HG03103 (cell line): Measurements from ENCODE around the gene TFPT.
"Not testable (repeated sequence)": the region's sequence is repeated elsewhere in the genome, so short reads cannot be mapped to it uniquely, and the experiment has no call there.

Source experiments
- ATAC-seq: cut with Tn5 transposase; IDR thresholded peaks from one replicate; pipeline ENCODE4 v1.9.1; 2021; ENCODE audit warnings: low read depth; ENCODE audit not compliant: unreplicated experiment

The TFPT gene

DNA sequence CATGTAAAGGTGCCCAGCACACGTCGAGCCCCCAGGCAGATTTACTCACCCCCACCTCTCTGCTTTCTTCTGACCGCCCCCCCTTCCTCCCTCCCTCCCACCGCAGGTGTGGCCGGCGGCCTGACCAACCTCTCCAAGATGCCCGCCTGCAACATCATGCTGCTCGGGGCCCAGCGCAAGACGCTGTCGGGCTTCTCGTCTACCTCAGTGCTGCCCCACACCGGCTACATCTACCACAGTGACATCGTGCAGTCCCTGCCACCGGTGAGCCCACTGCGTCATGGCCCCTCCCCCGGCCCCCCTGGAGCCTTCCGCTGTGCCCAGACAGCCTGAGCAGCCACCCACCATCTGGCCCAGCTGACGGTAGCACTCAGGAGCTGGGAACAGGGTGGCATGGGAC, 8.9 kb upstream of the TFPT start:
- no peak for ATAC-seq

DNA sequence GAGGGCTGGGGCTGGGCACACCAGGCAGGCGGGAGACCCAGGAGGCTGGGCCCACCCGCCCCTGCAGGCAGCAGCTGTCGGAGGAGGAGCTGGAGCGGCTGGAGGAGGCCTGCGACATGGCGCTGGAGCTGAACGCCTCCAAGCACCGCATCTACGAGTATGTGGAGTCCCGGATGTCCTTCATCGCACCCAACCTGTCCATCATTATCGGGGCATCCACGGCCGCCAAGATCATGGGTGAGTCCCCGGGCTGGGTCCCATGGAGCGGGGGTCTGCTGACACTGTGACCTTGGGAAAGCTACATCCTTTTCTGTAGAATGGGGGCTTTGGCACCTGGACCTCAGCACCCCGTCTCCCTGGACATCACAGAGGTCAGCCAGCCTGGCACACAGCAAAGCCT, 8.2 kb upstream of the TFPT start:
- no peak for ATAC-seq

DNA sequence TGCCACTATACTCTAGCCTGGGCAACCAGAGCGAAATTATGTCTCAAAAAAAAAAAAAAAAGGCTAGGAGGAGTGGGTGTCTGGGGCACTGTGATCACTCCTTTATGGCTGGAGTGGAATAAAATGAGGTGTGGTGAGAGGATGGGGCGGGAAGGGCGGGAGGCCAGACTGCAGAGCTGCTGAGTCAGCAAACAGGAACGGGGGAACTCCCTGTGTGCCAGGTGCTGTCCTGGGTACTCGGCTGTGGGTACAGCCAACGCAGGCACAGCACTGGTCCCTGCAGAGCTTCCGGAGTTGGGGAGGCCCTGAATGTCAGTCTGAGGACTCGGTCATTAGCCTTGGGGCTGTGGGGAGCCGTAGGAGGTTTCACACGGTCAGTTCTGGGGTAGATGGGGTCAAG, 5.8 kb upstream of the TFPT start:
- no peak for ATAC-seq

DNA sequence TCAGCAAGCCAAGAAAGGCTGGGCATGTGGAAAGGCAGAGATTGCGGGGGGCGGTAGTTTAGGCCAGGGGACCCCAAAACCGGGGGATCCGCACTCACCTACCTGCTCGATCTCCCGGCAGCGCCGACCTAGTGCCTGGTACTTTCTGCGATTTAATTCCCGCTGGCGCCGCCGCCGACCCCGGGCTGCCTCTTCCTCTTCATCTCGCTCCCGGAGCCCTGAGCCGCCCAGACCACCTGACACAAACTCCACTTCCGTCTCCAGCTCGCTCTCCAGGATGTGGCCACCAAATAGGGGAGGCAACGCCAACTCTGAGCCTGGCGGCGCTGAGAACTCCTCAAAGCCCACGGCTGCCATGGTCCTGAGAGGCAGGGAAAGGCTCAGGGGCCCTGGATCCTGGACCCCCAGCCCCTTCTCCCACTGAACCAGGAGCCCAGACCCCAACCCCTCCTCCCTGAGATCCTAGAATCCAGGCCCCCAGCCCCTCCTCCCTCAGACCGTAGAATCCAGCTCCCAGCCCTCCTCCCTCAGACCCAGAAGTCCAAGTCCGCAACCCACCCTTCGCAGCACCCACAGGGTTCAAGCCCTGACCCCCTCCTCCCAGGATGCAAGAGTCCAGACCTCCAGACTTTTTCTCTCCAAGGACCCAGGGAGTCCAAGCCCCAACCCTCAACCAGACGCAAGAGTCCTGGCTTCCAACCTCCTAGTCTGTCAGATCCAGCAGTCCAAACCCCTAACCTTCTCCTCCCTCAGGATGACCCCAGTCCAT, 933 bp downstream of the TFPT start:
- ATAC-seq = no peak

DNA sequence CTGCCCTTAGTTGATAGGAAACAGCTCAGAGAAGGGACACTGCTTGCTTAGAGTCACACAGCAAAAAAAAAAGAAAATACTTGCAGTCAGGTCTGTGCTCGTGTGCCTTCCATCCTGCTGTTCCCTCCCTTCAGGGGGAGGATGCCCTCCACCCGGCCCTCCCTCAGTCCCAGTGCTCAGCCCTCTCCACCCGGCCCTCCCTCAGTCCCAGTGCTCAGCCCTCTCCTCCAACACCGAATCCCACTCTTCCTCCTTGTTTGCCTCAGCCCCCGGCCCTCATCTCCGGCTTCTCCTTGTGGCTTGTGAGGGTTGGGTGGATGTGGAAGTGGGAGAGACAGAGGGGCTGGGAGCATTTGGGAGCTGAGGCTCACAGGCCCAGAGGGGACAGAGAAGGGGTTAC, 5.8 kb downstream of the TFPT start:
- no peak for ATAC-seq

DNA sequence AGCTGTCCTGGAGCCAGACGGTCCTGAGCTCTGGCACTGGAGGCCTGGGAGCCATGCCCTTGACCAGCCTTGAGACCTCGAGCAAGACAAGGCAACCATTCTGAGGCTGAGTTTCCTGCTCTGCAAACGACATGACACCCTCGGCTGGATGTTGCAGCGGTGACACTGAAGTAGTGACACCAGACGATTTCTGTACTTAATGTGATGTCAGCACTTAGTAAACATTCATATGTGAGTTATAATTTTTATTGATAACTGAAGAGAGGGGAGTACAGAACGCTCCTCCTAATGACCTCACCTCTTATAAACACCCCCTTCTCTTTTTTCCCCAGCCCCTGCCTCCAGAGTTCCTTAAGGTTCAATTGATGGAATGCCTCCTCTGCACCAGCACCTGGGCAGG, 7.0 kb downstream of the TFPT start:
- ATAC-seq = no peak

DNA sequence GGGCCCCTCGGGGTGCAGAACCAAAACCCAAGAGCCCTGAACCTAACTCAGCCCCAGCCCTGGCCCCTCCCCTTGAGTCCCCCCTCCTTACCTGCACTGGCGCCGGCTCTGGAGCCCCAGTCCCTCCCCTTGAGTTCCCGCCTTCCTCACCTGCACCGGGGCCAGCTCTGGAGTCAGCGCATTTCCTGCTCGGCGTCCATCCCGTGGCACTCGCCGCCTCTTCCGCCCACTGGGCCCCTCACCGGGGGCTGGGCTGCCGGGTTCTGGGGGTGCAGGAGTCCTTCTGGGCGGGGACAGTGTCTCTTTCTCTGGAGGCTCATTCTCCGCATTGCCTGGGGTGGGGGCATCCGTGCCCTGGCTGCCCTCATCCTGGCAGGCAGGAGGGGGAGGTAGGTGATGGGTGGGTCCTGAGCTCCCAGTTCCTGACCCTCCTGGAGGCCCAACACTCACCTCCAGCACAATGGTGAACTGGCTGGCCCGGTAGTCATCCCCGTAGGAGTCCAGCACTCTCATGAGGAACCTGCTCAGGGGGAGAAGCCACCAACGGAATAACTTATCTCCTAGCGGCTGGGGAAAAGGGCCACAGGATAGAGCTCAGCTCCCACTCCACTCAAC, 7.5 kb downstream of the TFPT start:
- ATAC-seq = no peak

DNA sequence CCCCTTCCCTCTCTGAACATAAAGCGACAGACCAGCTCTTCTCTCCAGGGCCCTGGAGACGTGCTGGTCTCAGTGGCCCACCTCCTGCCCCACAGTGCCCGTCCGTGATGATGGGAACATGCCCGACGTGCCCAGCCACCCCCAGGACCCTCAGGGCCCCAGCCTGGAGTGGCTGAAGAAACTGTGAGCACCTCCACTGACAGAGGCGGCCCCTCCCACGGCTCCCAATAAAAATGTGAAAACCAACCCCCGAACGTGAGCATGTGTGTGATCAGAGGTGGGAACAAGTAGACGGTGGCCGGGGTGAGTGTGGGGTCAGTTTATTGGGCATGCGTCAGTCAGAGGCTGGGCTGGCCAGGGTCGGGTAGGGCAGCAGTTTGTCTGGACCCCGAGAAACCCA, 8.7 kb downstream of the TFPT start:
- no peak for ATAC-seq

DNA sequence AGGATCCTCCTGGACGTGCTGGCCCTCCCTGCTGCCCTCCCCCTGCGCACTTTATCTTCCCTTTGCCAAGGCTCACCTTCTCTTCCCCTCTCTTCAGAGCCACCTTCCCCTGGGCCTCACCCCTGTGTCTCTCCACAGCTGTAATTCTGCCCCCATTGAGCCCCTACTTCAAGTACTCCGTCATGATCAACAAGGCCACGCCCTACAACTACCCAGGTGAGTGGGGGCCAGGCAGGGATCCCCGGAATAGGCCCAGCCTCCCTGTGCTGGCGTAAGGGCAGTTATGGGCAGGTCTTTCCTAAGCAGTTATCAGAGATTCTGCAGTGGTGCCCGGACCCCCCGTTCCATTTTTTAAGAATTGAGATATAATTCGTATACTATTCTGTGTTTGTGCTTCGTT, 9.7 kb downstream of the TFPT start:
- ATAC-seq = no peak

DNA sequence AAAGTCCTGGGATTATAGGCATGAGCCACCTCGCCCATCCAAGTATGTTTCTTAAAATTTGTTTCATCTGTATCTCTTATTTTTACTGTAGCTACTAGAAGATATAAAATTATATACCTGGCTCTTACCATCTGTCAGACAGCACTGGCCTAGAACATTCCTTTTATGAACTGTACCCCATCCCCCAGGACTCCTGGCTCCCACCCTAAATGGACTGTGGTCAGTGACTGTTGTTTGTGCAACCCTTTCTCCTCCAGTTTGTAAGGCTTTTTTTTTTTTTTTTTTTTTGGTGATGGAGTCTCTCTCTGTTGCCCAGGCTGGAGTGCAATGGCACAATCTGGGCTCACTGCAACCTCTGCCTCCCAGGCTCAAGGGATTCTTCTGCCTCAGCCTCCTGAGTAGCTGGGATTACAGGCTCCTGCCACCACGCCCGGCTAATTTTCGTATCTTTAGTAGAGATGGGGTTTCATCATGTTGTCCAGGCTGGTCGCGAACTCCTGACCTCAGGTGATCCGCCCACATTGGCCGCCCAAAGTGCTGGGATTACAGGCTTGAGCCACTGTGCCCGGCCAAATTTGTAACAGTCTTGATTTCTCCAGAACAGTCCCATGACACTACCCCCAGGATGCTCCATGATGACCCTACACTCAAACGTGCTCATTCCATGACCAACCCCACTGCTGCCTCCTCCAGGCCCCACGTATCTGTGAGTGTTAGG, 10.3 kb downstream of the TFPT start:
- no peak for ATAC-seq

DNA sequence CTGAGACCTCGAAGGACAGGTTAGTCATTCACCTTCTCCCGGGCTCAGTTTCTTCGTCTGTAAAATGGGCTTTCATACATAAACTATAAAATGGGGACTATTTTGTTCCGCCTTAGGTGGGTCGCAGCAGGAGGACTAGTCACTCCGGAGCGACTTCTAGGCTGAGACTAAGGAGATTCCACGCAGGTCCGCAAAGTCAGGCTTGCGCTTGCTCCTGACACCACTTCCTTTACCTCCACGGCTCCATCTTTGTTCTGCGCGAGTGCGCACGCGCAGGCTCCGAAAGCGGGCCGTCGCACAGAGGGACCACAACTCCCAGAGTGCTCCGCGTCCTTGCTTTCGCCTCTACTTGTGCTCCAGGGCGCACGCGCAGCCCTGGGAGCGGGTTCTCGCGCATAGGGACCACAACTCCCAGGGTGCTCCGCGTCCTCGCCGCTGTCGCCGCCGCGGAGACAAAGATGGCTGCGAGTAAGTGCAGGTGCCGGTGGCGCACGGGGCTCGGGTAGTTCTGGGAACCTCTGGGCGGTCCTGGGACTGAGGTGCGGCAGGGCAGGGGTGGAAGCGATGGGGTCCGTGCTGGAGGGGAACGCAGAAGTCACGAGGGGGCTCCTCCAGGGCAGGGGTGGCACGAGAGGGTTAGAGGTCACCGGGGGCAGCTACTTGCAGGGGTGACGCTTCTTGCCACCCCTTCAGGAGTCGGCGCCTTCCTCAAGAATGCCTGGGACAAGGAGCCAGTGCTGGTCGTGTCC, 12.9 kb downstream of the TFPT start, which contains the start of gene NDUFA3:
TSS of gene NDUFA3 (plus strand) at position 435 of the 749 bp plus-strand sequence. CDS start at position 459, 24 bp downstream.
- peak; percentile 91 for ATAC-seq

DNA sequence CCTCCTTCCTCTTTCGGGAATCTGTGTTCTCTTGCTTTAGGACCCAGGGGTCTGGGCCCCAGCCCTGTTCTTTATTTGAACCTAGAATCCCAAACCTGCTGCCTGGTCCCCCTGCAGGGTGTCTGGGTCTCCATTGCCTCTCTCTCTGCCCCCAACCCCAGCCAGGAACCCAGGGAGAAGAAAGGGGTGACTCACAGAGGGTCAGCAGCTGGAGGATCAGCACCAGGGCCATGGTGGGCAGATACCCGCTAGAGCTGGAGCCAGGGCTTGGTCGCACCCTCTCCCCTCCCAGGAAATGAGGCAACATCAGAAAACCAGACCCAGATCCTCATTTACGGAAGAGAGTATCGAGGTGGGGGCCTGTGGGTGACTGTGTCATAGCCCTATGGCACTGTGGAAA, 14.9 kb downstream of the TFPT start, which contains the start of gene OSCAR:
TSS of gene OSCAR (minus strand) at position 243 of the 400 bp plus-strand sequence. CDS start at position 232, 11 bp downstream.
- ATAC-seq = no peak

DNA sequence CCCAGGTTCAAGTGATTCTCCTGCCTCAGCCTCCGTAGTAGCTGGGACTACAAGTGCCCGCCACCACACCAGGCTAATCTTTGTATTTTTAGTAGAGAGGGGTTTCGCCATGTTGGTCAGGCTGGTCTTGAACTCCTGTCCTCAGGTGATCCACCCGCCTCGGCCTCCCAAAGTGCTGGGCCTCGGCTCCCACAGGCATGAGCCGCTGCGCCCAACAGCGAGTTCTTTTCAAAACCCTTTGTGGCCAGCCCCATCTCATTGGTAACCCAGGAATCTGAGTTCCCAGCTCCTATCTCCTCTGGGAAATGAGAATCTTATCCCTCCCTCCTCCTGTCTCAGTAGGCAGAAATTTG, 15.6 kb downstream of the TFPT start:
- ATAC-seq = not testable (repeated sequence)

DNA sequence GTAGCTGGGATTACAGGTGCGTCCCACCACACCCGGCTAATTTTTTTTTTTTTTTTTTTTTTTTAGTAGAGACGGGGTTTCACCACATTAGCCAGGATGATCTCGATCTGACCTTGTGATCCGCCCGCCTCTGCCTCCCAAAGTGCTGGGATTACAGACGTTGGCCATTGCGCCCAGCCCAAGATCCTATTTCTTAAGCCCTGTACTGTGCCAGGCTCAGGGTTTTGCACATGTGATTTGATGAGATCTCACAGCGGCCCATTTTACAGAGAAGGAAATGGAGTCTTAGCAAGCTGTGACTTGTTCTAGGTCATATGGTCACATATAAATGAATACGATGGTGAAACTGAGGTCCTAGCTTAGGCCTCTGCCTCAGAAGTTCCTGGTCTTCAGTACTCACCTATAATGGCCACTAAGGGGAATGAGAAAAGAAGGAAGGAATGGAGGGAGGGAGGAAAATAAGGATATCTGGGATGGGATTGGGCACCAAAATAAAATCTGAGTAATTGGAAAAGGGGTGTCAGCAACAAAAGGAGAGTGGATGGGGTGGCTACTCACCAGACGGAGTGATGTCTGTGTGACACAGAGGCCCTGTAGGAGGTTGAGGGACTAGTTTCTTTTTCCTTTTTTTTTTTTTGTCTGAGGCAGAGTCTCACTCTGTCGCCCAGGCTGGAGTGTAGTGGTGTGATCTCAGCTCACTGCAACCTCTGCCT, 16.1 kb downstream of the TFPT start:
- ATAC-seq = no peak

DNA sequence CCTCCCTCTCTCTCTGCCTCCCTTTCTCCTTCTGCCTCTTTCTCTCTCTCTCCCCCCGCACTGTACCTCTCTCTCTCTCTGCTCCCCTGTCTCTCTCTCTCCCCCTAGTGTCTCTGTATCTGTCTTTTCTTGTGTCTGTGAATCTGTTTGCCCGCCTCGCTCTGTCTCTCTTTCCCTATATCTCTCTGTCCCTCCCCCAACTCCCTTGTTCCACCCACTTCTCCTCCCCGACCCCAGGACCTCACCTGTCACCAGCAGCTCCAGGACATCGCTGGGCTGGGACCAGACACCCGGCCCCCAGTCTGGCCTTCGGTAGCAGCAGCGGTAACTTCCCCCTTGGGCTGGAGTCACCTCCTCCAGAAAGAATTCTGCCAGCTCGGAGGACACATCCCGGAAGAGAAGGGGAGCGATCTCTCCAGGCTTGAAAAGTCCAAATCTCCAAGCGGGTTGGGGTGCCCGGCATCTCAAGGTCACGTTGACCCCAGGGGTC, 18.8 kb downstream of the TFPT start:
- no peak for ATAC-seq

DNA sequence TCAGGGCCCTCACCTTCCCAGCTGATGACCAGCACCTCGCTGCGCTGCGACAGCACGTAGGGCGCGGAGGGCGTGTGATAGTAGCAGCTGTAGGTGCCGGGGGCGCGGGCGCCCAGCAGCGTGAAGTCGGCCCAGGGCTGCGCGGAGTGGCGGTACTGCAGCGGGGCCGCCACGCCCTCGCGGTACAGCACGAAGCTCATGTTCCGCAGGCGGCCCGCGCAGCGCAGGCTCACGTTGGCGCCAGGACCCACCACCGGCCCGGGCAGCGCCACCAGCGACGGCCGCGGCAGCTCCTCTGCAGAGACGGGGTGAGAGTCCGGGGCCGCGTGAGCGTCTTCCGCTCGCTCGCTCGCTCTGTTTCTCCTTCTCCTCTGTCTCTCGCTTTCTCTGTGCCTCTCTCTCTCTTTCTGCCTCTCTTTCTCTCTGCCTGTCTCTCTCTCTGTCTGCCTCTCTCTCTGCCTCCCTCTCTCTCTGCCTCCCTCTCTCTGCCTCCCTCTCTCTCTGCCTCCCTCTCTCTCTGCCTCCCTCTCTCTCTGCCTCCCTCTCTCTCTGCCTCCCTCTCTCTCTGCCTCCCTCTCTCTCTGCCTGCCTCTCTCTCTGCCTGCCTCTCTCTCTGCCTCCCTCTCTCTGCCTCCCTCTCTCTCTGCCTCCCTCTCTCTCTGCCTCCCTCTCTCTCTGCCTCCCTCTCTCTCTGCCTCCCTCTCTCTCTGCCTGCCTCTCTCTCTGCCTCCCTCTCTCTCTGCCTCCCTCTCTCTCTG, 19.4 kb downstream of the TFPT start:
- ATAC-seq = not testable (repeated sequence)

DNA sequence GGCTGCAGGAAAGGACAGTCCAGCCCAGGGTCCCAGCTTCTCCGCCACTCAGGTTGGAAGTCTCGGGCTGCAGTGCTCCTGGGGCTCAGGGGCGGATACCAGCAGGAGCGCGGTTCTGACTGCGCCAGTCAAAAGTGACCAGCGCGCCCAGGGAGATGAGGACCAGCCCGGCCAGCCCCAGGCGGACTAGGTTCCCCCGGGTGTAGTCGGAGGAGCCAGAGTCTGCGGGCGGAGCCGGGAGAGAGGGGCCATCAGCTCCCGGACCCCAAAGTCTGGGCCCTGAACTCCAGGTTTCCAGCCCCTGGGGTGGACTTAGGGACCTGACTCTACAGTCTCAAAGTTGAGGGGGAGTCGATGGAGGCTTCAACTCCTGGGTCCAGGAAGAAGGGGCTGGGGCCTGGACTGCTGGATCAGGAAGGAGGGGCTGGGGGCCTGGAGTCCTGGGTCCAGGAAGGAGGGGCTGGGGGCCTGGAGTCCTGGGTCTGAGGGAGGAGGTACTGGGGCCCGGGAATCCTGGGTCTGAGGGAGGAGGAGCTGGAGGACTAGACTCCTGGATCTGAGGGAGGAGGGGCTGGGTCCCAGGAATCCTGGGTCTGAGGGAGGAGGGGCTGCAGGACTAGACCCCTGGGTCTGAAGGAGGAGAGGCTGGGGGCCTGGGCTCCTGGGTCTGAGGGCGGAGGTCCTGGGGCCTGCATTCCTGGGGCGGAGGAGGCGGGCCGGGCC, 20.2 kb downstream of the TFPT start:
- no peak for ATAC-seq

DNA sequence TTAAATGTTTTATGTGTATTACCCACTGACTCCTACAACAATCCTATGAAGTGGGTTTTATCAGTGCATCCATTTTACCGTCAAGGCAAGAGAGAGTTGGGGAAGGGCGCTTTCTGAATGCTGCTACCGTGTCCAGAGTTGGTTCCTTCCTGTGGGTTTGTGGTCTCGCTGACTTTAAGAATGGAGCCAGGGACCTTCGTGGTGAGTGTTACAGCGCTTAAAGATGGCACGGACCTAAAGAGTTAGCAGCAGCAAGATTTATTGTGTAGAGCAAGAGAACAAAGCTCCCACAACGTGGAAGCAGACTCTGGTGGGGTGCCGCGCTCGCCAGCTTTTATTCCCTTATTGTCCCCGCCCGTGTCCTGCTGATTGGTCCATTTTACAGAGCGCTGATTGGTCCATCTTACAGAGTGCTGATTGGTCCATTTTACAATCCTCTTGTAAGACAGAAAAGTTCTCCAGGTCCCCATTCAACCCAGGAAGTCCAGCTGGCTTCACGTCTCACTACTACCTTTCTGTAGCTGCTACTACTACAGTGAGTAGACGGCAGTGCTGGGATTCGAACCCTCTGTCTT, 20.9 kb downstream of the TFPT start:
- ATAC-seq = no peak
